VCaP (cell line): ENCODE results near the gene MACROD1.

ENCODE experiments used
- H3K27ac ChIP-seq: fragments of 450-650 bp; 2 replicates; pipeline ENCODE4 v1.5.1; 2017
- CTCF ChIP-seq: fragments of 450-650 bp; conservative IDR thresholded peaks from 2 replicates; pipeline ENCODE4 v1.5.1; 2017; ENCODE audit warnings: mild to moderate bottlenecking, moderate library complexity

The MACROD1 gene

GRCh38 chr11:64100782-64101353, 65.0 kb downstream of the MACROD1 start:
- H3K27ac ChIP-seq = no peak overlapping the region
- no peak for TF ChIP-seq CTCF

- TF ChIP-seq CTCF = peak; percentile 64
Observed at GRCh38 chr11:64100360-64100759, 65.6 kb downstream of the MACROD1 start.

GRCh38 chr11:64099436-64099835, 66.5 kb downstream of the MACROD1 start:
- H3K27ac ChIP-seq = no peak overlapping the region
- no peak for TF ChIP-seq CTCF

More at GRCh38 chr11:64100360-64100759, 65.6 kb downstream of the MACROD1 start:
- H3K27ac ChIP-seq = no peak overlapping the region

- TF ChIP-seq CTCF = no peak
- no peak overlapping the region for H3K27ac ChIP-seq
Observed at GRCh38 chr11:64098318-64098831, 67.5 kb downstream of the MACROD1 start.

- TF ChIP-seq CTCF = no peak
- peak overlapping the region; percentile 54; the same call in 1 of the 2 replicates for H3K27ac ChIP-seq
Observed at GRCh38 chr11:64097468-64098317, 68.2 kb downstream of the MACROD1 start.

- H3K27ac ChIP-seq = peak overlapping the region; percentile 54; the same call in 1 of the 2 replicates
- TF ChIP-seq CTCF = no peak
Observed at GRCh38 chr11:64096835-64097234, 69.1 kb downstream of the MACROD1 start.

GRCh38 chr11:64095949-64096348, 70.0 kb downstream of the MACROD1 start:
- peak overlapping the region; percentile 54 for H3K27ac ChIP-seq
- no peak for TF ChIP-seq CTCF
